IPS-NIHi7 (cell line): ENCODE measurements around the gene ETF1.

Source experiments
- DNase-seq: peaks from one replicate; pipeline ENCODE4 v3.0.0; 2012; ENCODE audit warnings: mixed read lengths; ENCODE audit errors: extremely low spot score

Gene ETF1

DNA sequence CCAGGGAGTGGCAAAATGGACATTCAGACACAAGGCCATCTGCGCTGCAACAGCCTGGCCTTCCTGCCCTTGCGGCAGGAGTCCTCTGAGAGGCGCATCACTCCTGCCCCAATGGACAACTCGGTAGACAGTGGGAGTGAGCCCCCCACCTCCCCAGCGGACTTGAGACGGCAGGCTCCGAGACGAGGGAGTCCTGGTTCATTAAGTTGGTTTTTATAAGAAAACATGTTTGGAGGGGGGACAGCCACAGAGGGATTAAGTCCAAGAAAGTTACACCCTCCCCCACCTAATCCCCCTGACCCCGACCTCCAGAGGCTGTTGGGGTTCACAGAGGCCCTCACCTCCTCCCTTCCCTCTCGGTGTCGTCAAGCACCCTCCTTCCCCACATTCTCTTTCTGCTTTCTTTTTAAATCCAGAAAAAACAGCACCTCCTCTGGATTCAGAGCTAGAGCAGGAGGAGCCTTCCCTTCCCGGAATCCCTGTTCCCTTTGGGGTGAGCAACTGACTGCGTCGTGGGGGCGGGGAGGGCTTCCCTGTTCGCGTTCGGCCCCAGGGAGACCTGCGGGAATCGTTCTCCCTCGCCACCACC lies 79.5 kb downstream of the ETF1 start:
- peak; percentile 18 for DNase-seq

- no peak for DNase-seq
Observed at GRCh38 chr5:138461343-138462125, 81.5 kb downstream of the ETF1 start.

- no peak for DNase-seq
Observed at GRCh38 chr5:138460032-138460693, 82.9 kb downstream of the ETF1 start.

GRCh38 chr5:138459311-138459933 lies 83.6 kb downstream of the ETF1 start:
- no peak for DNase-seq

DNA sequence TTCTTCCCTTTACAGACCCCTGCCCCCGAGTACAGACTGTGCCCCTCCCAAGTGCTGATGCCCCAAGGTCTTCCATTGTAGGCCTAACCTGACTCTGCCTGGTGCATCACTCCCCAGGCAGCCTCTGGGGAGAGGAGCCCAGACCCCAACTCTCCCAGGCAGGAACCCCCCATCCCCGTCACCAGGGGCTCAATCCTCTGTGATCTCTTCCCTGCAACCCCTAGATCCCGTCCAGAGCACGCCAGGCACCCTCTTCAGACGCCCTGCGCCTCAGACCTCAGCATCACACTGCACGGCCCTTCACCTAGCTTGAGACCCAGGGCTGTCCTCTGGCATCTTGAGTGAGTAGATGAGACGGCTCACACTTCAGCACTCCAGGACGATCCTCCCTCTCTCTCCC lies 84.2 kb downstream of the ETF1 start:
- DNase-seq = no peak

DNA sequence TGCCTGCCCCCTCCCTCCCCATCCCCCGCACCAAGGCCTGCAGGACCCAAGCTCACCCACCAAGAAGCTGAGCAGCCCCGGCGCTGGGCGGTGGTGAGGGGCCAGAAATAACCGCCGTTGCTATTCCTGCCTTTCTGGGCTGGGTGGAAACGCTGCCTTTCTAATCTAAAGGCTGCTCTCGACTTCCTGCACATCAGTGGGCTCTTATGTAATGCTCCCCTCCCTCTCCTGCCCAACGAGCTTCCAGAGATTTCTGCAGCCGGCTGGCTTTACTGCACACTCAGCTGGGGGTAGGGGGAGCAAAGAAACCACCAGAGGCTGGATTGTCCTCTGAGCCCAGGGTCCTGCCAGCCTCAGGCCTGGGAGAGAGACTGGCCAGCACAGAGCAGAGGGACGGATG lies 84.7 kb downstream of the ETF1 start:
- DNase-seq = no peak

DNA sequence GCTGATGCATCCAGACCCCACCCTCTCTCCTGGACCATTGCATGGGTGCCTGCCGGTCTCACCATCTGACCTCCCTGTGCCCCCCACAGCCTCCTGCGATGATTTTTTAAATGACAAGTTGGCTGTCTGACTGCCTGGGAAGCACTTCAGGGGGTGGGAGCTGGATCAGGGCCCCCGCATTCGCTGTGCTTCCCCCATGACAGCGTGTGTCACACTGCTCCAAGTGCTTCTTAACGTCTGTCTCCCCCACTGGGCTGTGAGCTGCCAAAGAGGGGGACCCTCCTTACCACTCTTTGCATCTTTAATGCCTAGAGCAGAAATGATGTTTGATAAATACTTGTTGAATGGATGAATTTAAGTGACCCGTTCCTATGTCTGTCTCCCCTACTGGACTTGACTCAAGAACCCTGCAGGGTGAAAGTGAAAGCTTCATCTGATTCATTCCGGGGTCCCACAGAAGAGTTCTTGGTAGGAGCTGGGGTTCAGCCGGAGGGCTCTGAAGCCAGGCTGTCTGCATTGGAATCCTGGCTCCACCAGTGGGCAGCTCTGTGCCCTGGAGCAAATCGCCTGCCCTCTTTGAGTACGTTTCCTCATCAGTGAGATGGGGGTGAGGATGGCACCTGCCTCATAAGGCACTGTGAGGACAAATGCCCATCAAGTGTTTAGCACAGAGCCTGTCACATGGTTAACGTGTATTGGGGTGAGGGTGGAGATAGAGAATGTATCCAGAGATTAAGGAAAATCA lies 85.3 kb downstream of the ETF1 start:
- no peak for DNase-seq
